ENCODE measurements around the gene MFSD11. TPM values are rescaled to one million over a fixed set of nuclear protein-coding genes. Genes with fewer than 3 reads are reported as not detected.

MFSD11 gene
- total RNA-seq, 2 experiments from 2014 or later: 55.1 to 63.1 TPM

GRCh38 chr17:76775021-76775600 lies 37.2 kb downstream of the MFSD11 start:
- no peak overlapping the region for H3K27ac ChIP-seq (ENCODE audit: low read depth, low read length, poor library complexity, severe bottlenecking)
- H3K4me2 ChIP-seq (ENCODE audit: low read length): no peak overlapping the region
- CTCF ChIA-PET (ENCODE audit: unreplicated experiment): no interaction called here
- DNase-seq (ENCODE audit: low spot score): no peak
- peaks cover 87% of the 10 kb centered on the region for H3K36me3 ChIP-seq (ENCODE audit: insufficient read depth, low read length)
- no peaks in the 10 kb centered on the region for H3K9me3 ChIP-seq (ENCODE audit: low read length)
- no peak overlapping the region for H2AFZ ChIP-seq (ENCODE audit: low read length)
- H3K79me2 ChIP-seq (ENCODE audit: insufficient read depth, low read depth, low read length): no peaks in the 10 kb centered on the region
- BruUV-seq (replicated peaks): no TSS peak
- no peak overlapping the region for H3K4me3 ChIP-seq (ENCODE audit: low read depth, low read length, poor library complexity, severe bottlenecking)
- peaks cover 33% of the 10 kb centered on the region for H3K4me1 ChIP-seq (ENCODE audit: insufficient read depth, low read length, poor library complexity, severe bottlenecking)
- TF ChIP-seq EZH2phosphoT487 (IDR thresholded peaks at IDR 0.05; ENCODE audit: borderline replicate concordance, low read depth, low read length) (no peak), CTCF (conservative IDR thresholded peaks at IDR 0.05; ENCODE audit: low read length) (no peak)
- H4K20me1 ChIP-seq (ENCODE audit: insufficient read depth, low read length): no peaks in the 10 kb centered on the region
- H3K9me2 ChIP-seq (ENCODE audit: insufficient read depth, low read length): no peaks in the 10 kb centered on the region
- POLR2A ChIA-PET: no interaction called here
- intact Hi-C loops (cut with micrococcal nuclease; ENCODE audit: unreplicated experiment): no loop called here

GRCh38 chr17:76781056-76781982 lies 43.4 kb downstream of the MFSD11 start:
- peak; percentile 65; the same call in 1 of the 2 replicates for TF ChIP-seq CTCF (conservative IDR thresholded peaks at IDR 0.05; ENCODE audit: low read length)
- TF ChIP-seq EZH2phosphoT487 (IDR thresholded peaks at IDR 0.05; ENCODE audit: borderline replicate concordance, low read depth, low read length): no peak
- H3K4me1 ChIP-seq (ENCODE audit: insufficient read depth, low read length, poor library complexity, severe bottlenecking): peaks cover 79% of the 10 kb centered on the region
- CTCF ChIA-PET (ENCODE audit: unreplicated experiment): interaction anchor here (0.8 kb wide), 1 partner anchor 23 kb away, joined by 4 read pairs; no protein-coding TSS in a partner anchor
- intact Hi-C loops (cut with micrococcal nuclease; ENCODE audit: unreplicated experiment): loop anchor here (5.0 kb wide), 1 partner anchor 514 kb away; the partner anchor contains the start of gene UBALD2
- H3K9me2 ChIP-seq (ENCODE audit: insufficient read depth, low read length): no peaks in the 10 kb centered on the region
- peaks cover 56% of the 10 kb centered on the region for H3K36me3 ChIP-seq (ENCODE audit: insufficient read depth, low read length)
- H3K4me3 ChIP-seq (ENCODE audit: low read depth, low read length, poor library complexity, severe bottlenecking): no peak overlapping the region
- no peaks in the 10 kb centered on the region for H3K9me3 ChIP-seq (ENCODE audit: low read length)
- no TSS peak for BruUV-seq (replicated peaks)
- H2AFZ ChIP-seq (ENCODE audit: low read length): no peak overlapping the region
- no peaks in the 10 kb centered on the region for H3K79me2 ChIP-seq (ENCODE audit: insufficient read depth, low read depth, low read length)
- peak overlapping the region; percentile 92 for H3K27ac ChIP-seq (ENCODE audit: low read depth, low read length, poor library complexity, severe bottlenecking)
- peak overlapping the region; percentile 5; the same call in 1 of the 2 replicates for H3K4me2 ChIP-seq (ENCODE audit: low read length)
- peak; percentile 55 for DNase-seq (ENCODE audit: low spot score)
- POLR2A ChIA-PET: interaction anchor here (0.6 to 1.2 kb wide), 5 partner anchors 11 to 289 kb away, joined by 3 to 6 read pairs (median 3); no protein-coding TSS in a partner anchor
- no peaks in the 10 kb centered on the region for H4K20me1 ChIP-seq (ENCODE audit: insufficient read depth, low read length)
